CD1c-positive myeloid dendritic cell (primary cell): ENCODE results near the gene LONP2.

Source experiments
- DNase-seq: peaks from one replicate; pipeline ENCODE4 v3.0.0-alpha.2; 2016; ENCODE audit errors: extremely low spot score

Gene LONP2

DNA sequence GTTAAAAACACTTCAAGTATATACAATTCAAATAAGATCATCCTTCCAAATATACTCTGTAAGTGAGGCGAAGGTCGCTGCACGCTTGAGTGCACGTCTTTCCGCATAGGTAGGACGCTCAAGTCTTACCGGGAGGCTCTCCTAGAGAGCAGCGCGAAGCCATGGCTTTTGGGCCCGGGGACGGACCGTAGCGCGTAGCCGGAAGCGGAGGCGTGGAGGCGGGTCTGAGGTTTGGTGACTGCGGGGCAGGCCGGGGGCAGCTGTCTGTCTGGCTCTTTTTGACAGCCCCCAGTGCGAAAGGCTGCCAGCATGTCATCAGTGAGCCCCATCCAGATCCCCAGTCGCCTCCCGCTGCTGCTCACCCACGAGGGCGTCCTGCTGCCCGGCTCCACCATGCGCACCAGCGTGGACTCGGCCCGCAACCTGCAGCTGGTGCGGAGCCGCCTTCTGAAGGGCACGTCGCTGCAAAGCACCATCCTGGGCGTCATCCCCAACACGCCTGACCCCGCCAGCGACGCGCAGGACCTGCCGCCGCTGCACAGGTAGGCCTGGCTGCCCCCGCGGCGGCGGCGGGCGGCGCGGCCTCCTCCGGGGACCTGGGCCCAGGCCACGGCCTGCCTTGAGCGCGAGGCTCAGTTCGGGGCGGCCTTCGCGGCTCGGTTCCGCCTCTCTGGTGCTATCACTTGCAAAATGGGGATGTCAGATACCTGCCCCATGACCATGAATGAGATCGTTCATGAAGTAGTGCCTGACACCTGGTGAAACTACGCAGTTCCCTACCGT is at the start of gene LONP2:
Gene LONP2, plus strand, starts transcription at position 221 of the 783 bp plus-strand sequence. Its CDS starts 89 bp downstream, at position 310.
- peak; percentile 95 for DNase-seq

DNA sequence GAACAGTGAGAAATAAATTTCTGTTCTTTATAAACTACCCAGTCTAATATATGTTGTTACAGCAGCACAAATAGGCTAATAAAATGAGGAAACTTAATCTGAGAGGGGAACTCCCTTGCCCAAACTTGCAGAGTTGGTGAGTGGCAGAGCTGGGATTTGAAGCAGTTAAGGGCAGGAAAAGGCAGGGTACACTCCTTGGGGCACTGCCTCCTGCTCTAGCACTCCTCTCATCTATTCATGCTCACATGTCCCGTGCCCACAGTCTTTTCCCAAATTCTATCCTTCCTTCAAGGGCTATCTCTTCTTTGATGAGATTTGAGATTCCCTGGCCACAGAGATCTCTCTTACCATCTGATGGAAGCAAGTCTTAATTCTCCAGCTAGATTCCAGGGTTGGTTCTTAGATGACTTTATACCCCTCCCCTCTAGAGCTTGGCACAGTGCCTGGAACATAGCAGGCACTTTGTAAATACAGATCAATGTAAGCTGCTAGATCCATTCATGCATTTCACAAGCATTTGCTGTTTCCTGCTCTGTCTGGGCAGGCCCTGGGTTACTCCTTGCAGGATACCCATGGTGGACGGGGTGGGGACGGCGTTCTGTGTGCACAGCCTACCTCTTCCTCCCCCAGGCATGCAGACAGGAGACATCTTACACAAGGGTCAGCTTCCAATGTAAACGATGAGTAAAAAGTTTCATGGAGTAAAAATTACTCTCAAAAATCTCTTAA is 49.1 kb upstream of the LONP2 start:
- no peak for DNase-seq

- DNase-seq: no peak
These were observed 46.8 kb upstream of the LONP2 start for GRCh38 chr16:48197294-48197693.

GRCh38 chr16:48201515-48202201 is 42.4 kb upstream of the LONP2 start:
- peak; percentile 58 for DNase-seq

DNA sequence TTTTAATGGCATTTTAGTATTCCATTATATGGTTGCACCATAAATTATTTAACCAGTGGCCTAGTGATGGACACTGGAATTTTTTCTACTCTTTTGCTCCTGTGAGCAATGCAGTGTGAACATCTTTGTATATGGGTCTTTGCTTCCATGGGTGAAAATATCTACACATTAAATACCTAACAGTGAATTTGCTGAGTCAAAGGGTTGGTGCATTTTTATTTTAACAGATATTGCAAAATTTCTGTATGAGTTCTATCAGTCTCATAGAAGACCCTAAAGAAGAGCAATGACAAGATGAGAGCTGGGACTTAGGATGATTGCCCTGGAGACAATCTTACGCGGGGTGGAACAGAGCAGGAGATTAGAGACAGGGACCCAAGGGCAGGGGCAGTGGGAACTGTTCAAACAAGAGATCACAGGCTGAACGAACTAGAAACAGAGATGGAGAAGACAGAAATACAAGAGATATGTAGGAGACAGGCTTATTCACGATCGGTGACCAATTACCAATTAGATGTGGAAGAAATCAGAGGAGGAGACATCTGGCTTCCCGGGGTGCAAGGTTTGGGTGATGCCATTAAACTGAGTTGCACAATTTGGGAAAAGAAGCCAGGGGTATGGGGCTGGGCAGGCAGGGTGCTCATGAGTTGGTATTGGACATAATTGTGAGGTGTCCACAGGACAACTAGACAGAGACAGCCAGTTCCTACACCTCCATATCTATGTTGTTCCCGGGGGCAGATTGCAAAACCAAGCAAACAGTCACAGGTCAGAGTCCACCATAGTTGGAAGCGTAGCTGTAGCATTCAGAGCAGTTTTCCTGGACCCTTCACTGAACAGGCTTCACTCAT is 39.9 kb upstream of the LONP2 start:
- DNase-seq: no peak

DNA sequence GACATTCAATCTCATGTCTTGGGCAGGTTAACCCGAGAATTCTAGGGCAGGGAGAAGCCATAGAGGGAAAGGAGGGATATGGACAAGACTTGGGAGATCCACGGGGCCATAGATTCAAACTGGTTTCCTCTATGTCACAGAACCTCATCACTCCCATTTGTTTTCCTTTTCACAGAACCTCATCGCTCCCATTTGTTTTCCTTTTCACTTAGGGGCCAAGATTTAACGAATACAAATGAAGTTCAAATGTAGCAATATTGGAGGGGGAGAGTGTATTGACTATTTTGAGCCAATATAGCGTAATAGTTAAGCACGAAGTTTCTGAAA is 39.3 kb upstream of the LONP2 start:
- DNase-seq: no peak

DNA sequence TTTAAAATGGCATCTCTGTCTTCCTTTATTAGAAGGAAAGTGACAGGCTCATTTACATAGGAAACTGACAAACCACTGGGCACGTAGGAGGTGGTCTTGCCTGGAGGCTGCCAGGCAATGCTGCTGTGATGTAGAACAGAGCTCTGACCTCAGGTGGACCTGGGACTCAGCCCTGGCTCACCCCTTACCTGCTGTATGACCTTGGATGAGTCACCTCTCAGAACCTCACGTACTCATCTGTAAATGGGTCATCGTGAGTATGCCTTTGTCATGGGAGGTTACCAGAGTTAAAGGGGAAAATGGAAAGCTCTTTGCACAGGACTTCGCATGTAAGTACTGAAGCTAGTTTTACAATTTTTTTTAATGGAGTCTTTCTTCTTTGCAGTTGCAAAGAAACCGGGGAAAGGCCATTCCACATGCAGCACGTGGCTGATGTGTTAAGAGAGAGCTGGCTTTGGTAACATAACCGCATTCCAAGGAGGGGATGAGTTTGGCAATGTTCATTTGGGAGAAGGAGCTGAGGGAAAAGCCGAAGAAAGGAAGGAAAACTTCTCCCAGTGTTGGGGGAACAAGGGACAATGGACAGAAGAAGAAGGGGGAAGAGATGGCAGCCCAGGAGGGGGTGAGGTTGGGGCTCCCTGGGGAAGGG is 37.4 kb upstream of the LONP2 start:
- DNase-seq: no peak

DNA sequence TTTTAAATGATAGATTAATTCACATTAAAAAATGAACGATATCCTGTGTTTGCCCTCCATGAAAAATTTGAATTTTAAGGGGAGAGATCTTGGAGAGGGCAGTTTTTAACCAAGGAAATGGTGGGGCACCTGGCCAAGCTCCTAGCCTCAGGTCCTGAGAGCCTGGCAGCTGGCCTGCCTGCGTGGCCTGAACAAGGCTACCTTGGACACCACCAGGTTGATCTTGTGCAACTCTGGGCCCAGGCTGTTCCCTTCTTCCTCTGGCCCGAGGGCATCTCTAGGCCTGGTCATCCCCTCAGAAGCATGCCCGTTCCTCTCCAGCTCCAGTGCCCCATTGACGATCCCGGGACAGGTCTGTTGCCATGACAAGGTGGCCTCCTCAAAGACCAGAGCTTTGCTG is 33.4 kb upstream of the LONP2 start:
- DNase-seq: no peak

DNA sequence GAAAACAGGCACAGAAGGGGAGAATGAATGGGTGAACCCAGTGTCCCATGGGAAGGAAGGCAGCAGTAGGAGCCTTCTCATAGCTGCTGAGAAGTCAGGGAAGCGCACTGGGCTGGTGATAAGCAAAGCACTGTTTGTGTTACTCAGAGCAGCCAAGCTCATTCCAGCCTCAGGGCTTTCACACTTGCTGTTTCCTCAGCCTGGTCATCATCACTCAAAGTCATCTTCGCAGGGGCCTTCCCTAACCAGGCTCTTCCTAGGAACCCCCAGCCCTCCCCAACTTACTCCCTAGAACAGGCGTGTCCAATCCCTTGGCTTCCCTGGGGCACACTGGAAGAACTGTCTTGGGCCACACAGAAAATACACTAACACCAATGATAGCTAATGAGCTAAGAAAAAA is 32.1 kb upstream of the LONP2 start:
- DNase-seq: no peak

DNA sequence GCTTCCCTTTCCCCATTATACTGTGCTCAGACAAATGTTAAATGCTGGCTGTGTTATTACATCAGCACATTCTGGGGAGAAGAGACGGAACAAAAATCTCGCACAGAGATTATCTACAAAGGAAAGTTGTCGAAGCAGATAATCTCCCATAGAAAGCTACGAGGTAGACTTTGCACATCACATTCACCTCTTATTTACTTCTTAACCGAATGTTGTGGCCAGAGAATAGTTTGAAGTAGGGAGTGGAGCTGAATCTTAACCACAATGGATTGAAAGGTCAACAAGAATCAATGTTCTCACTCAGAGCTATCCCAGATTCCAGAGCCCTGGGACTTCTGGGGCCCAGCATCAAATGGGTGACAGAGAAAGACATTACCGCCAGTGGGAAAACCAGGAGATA is 28.4 kb upstream of the LONP2 start:
- DNase-seq: no peak

DNA sequence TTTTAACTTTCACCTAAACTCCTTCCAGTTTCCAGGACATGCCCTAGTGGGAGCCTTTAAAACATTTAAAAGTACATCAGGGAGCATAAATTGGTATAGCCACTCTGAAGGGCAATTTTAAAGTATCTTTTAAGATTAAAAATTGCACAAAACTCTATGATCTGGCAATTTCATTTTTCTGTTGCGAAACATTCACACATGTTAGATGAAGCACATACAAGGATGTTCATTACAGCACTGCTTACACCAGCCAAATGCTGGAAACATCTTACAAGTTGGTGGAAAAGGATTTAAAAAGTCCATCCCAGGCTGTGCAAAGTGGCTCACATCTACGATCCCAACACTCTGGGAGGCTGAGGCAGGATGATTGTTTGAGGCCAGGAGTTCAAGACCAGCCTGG is 26.4 kb upstream of the LONP2 start:
- DNase-seq: no peak

DNA sequence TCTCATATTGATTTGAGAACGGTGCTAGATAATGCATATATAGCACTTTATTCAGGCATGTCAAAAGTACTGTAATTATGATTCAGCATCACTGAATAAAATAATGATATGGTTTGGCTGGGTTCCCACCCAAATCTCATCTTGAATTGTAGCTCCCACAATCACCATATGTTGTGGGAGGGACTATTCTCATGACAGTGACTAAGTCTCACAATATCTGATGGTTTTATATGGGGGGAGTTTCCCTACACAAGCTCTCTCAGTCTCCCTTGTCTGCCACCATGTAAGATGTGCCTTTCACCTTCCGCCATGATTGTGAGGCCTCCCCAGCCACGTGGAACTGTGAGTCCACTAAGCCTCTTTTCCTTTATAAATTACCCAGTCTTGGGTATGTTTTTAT is 25.6 kb upstream of the LONP2 start:
- no peak for DNase-seq

DNA sequence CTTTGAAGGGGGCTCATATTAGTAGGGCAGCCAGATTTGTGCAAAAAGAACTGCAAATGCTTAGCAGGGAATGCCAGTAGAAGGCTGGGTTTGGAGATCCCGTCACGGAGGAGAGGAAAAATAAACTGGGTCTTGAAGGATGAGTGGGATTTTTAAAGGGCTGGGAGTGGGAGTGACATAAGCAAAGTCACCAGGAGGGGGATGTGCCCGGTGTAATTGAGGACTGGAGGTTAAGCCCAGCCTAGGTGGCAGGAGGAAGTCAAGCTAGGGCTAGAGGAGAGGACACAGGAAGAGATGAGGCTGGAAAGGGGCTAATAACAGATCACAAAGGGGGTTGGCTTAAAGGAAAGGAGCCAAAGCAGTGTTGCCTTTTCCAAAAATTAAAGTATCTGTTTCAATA is 23.2 kb upstream of the LONP2 start:
- DNase-seq: no peak

DNA sequence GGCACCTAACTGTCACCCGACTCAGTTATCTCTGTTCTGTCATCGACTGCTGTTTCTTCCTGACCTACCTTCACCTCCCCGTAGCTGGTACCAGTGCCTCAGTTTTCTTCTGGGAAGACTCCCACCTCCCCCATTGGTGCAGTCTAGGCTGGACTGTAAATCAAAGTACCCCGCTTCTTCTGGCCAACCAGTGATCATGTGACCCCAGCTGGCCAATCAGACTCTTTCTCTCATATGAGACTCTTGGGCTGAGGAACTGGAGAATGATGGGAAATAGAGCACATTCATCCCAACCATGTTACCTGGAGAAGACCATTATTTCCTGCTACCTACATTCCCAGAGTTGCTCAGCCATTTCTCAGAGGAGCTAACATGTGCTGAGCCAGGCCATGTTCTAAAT is 20.6 kb upstream of the LONP2 start:
- DNase-seq: no peak

DNA sequence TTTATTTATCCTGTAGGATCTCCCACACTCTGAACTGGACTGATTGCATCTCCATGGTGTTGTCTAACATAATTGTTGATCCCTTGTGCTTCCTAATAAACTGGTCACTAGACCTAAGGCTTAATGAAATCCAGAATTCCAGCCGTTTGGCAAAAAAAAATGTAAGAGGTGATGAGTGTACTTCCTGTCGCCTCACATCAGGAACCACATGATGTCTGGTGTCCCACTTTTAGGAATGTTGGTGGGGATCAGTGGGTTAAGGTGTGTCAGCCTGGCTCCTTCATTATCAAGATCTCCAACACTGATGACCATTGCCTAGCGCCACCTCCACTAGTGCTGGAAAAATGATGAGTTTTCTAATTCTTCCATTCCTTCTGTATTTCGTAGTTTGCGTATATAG is 18.6 kb upstream of the LONP2 start:
- DNase-seq: no peak

DNA sequence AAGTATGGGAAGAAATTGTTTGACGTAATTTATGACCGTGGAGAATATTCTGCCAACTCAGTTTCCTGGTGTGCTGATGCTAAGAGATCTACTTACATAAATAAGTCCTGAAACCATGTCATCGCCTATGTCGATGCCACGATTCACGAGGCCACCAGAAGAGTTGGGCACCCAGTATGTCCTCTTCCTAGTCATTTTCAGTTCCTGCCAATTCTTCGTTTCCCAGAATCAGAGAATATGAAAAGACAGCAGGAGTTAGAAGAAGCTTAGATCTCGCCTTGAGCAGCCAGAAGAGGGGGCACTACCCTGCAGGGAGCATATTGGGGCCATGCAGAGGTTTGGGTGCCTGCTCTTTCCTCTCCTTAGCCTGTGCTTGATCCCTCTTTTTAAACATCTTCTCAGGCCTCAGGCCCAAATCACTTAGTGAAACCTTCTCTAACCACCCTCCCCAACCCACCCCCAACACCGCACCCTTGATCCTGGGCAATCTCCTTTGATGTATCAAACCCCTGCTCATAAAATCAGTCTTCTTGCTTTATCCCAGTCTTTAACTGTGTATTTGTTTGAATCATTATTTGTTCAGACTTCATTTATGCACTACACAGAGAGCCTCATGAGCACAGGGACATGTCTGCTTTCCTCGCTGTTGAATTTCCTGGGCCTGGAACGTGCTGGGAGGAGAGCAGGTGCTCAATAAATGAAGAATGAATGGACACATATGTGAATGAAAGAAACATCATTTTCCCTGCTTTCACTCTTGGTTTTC is 12.2 kb upstream of the LONP2 start:
- peak; percentile 48 for DNase-seq

GRCh38 chr16:48232493-48233040 is 11.5 kb upstream of the LONP2 start:
- DNase-seq: no peak

GRCh38 chr16:48234630-48235029 is 9.5 kb upstream of the LONP2 start:
- no peak for DNase-seq

- no peak for DNase-seq
These were observed 9.0 kb upstream of the LONP2 start for GRCh38 chr16:48235058-48235555.

DNA sequence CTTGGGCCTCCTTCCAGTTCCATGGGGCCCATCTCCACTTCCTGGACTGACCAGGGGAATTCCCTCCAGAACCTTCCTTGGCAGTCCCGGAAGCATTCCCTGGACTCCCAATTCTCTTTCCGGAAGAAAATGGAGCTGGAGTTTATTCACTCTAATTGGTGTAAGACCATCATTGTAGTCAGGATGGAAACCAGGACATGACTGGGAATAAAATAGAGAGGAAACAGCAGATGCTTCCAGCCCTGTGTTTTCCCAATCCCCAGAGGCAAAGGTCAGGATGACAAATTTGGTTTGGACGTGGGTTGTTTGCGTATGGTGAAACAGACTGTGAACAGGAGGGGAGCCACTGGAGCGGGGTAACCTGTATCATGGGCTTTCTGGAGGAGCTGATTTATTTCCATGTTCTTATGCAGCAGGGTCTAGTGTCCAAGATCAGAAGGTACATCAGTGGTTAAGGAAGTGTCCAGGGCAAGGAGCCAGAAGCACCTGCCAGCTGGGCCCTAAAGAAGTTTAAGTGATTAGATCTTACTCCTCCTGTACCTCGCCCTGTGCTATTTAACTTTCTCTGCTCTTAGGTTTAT is 8.5 kb upstream of the LONP2 start:
- no peak for DNase-seq
